ENCODE data around the gene ENTPD3. TPM values are rescaled to one million over a fixed set of nuclear protein-coding genes. Genes with fewer than 3 reads are reported as not detected.

ENTPD3 gene
- total RNA-seq, 1 experiment from 2014 or later = 6.0 TPM

DNA sequence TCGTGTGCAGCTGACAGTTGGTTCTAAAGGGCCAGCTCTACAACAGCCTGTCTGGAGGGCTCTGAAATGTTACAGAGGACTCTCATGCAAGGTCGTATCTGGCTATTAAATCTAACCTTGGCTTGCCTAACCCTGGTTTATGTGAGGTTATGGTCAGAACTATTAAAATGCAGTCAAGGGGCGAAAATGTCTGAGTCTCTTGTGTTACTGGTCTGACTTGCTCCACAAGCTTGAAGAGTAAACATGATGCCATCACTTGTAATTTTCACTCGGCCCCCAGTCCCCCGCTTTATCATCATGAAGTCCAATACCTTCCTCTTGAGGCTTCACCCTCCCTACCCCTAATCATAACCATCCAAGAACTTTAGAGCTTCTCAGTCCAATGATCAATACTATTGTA is 9.4 kb downstream of the ENTPD3 start:
- H3K27me3 ChIP-seq (ENCODE audit: low read length) = no peaks in the 10 kb centered on the region
- ATAC-seq (peak; percentile 23; the same call in 1 of the 2 replicates), DNase-seq (peak; percentile 65)
- no peak overlapping the region for H3K9ac ChIP-seq (ENCODE audit: low read length)
- H4K20me1 ChIP-seq (ENCODE audit: low read length) = no peaks in the 10 kb centered on the region
- no peak overlapping the region for H2AFZ ChIP-seq (ENCODE audit: low read length)
- peak overlapping the region; percentile 7; the same call in 1 of the 2 replicates for H3K27ac ChIP-seq (ENCODE audit: low read length)
- CTCF ChIA-PET = no interaction called here
- POLR2A ChIA-PET (ENCODE audit: unreplicated experiment) = no interaction called here
- H3F3A ChIP-seq (ENCODE audit: low read length, unreplicated experiment) = no peaks in the 10 kb centered on the region
- H3K9me3 ChIP-seq (ENCODE audit: low read length) = no peaks in the 10 kb centered on the region
- H3K4me2 ChIP-seq (ENCODE audit: low read length) = 0 out of 2 replicates have a peak overlapping the region, but pooled peaks have one; percentile 1
- H3K36me3 ChIP-seq (ENCODE audit: low read depth, low read length) = no peaks in the 10 kb centered on the region
- H3K4me1 ChIP-seq (ENCODE audit: insufficient read depth, low read length) = peaks cover 23% of the 10 kb centered on the region
- BruUV-seq (replicated peaks) = no TSS peak
- no peak for TF ChIP-seq EZH2 (IDR thresholded peaks at IDR 0.05; ENCODE audit: low read length, unreplicated experiment)
- TF ChIP-seq EZH2phosphoT487 (IDR thresholded peaks at IDR 0.05; ENCODE audit: borderline replicate concordance, low read length) = no peak
- TF ChIP-seq, protein P1, sequence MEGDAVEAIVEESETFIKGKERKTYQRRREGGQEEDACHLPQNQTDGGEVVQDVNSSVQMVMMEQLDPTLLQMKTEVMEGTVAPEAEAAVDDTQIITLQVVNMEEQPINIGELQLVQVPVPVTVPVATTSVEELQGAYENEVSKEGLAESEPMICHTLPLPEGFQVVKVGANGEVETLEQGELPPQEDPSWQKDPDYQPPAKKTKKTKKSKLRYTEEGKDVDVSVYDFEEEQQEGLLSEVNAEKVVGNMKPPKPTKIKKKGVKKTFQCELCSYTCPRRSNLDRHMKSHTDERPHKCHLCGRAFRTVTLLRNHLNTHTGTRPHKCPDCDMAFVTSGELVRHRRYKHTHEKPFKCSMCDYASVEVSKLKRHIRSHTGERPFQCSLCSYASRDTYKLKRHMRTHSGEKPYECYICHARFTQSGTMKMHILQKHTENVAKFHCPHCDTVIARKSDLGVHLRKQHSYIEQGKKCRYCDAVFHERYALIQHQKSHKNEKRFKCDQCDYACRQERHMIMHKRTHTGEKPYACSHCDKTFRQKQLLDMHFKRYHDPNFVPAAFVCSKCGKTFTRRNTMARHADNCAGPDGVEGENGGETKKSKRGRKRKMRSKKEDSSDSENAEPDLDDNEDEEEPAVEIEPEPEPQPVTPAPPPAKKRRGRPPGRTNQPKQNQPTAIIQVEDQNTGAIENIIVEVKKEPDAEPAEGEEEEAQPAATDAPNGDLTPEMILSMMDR (conservative IDR thresholded peaks at IDR 0.05; ENCODE audit: low read depth, low read length) = no peak
- no peaks in the 10 kb centered on the region for H3K79me2 ChIP-seq (ENCODE audit: low read length)
- no peak overlapping the region for H3K4me3 ChIP-seq (ENCODE audit: low read length)
- no peaks in the 10 kb centered on the region for H3K9me2 ChIP-seq (replicated peaks; ENCODE audit: low read length)
- intact Hi-C loops (cut with micrococcal nuclease) = no loop called here

DNA sequence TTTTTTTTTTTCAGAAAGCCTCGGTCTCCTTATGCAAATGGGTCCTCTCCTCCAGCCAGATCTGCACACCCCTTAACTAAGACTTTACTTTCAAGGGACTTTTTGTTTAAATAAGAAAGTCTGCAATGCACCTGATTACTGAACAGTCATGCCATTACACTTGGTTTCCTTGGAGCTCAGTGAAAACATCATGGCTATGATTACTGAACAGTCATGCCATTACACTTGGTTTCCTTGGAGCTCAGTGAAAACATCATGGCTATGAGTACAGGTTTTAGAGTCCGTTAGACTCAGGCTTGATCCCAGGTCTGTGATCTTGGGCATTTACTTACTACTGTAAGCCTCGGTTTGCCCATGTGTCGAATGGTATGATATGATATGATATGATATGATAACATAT is 10.1 kb downstream of the ENTPD3 start:
- TF ChIP-seq, protein P1 (conservative IDR thresholded peaks at IDR 0.05; ENCODE audit: low read depth, low read length) = no peak
- TF ChIP-seq EZH2phosphoT487 (IDR thresholded peaks at IDR 0.05; ENCODE audit: borderline replicate concordance, low read length) = no peak
- no peak for TF ChIP-seq EZH2 (IDR thresholded peaks at IDR 0.05; ENCODE audit: low read length, unreplicated experiment)
- Histone ChIP-seq H3K9me3 (ENCODE audit: low read length) (no peaks in the 10 kb centered on the region), H3K36me3 (ENCODE audit: low read depth, low read length) (no peaks in the 10 kb centered on the region), H3K27me3 (ENCODE audit: low read length) (no peaks in the 10 kb centered on the region), H3F3A (ENCODE audit: low read length, unreplicated experiment) (no peaks in the 10 kb centered on the region), H3K4me1 (ENCODE audit: insufficient read depth, low read length) (peaks cover 23% of the 10 kb centered on the region), H3K9me2 (replicated peaks; ENCODE audit: low read length) (no peaks in the 10 kb centered on the region), H3K9ac (ENCODE audit: low read length) (no peak overlapping the region), H3K27ac (ENCODE audit: low read length) (no peak overlapping the region), H3K4me2 (ENCODE audit: low read length) (no peak overlapping the region), H2AFZ (ENCODE audit: low read length) (no peak overlapping the region), H4K20me1 (ENCODE audit: low read length) (no peaks in the 10 kb centered on the region), H3K79me2 (ENCODE audit: low read length) (no peaks in the 10 kb centered on the region), H3K4me3 (ENCODE audit: low read length) (no peak overlapping the region)
- DNase-seq (no peak), ATAC-seq (no peak)
- intact Hi-C loops (cut with micrococcal nuclease) = no loop called here
- ChIA-PET POLR2A (ENCODE audit: unreplicated experiment) (no interaction called here), CTCF (no interaction called here)
- BruUV-seq (replicated peaks) = no TSS peak

DNA sequence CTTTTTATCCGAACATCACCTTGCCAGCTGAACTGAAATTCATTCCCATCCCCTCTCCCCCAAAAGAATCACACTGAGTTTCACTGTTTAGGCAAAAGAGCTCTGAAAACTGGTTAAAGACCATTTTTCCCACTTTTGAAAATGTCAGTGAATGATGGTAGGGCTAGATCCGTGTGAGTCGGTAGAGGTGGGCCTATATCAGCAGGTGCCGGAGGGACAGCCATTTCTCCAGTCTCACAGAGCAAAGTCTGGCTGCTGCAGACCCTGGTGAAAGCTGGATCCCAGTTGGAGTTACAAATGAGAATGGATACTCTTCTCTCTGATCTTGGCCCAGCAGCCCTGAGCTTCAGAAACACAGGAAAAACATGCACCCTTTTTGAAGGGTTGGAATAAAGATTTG is 10.9 kb downstream of the ENTPD3 start:
- POLR2A ChIA-PET (ENCODE audit: unreplicated experiment) = no interaction called here
- no TSS peak for BruUV-seq (replicated peaks)

More for the DNA sequence above, 10.9 kb downstream of the ENTPD3 start:
- H3K9me3 ChIP-seq (ENCODE audit: low read length) = no peaks in the 10 kb centered on the region
- H3K4me1 ChIP-seq (ENCODE audit: insufficient read depth, low read length) = peaks cover 23% of the 10 kb centered on the region
- peak overlapping the region; percentile 72 for H3K27ac ChIP-seq (ENCODE audit: low read length)
- H3K79me2 ChIP-seq (ENCODE audit: low read length) = no peaks in the 10 kb centered on the region
- no peaks in the 10 kb centered on the region for H3F3A ChIP-seq (ENCODE audit: low read length, unreplicated experiment)
- H3K36me3 ChIP-seq (ENCODE audit: low read depth, low read length) = no peaks in the 10 kb centered on the region
- intact Hi-C loops (cut with micrococcal nuclease) = no loop called here
- peak overlapping the region; percentile 21; the same call in 1 of the 2 replicates for H3K9ac ChIP-seq (ENCODE audit: low read length)
- no peak overlapping the region for H2AFZ ChIP-seq (ENCODE audit: low read length)
- TF ChIP-seq EZH2phosphoT487 (IDR thresholded peaks at IDR 0.05; ENCODE audit: borderline replicate concordance, low read length) (no peak), EZH2 (IDR thresholded peaks at IDR 0.05; ENCODE audit: low read length, unreplicated experiment) (no peak)
- TF ChIP-seq, protein P1 (conservative IDR thresholded peaks at IDR 0.05; ENCODE audit: low read depth, low read length) = no peak
- H3K4me3 ChIP-seq (ENCODE audit: low read length) = no peak overlapping the region
- CTCF ChIA-PET = no interaction called here
- no peaks in the 10 kb centered on the region for H3K9me2 ChIP-seq (replicated peaks; ENCODE audit: low read length)
- H4K20me1 ChIP-seq (ENCODE audit: low read length) = no peaks in the 10 kb centered on the region
- no peaks in the 10 kb centered on the region for H3K27me3 ChIP-seq (ENCODE audit: low read length)
- DNase-seq (no peak), ATAC-seq (no peak)
- H3K4me2 ChIP-seq (ENCODE audit: low read length) = peak overlapping the region; percentile 11; the same call in 1 of the 2 replicates
